Glutamatergic neuron (in vitro differentiated cells): ENCODE measurements around the gene CHRDL1. TPM values are rescaled to one million over a fixed set of nuclear protein-coding genes. Genes with fewer than 3 reads are reported as not detected.

ENCODE experiments used
- DNase-seq: peaks from one replicate; pipeline ENCODE4 v3.0.0; 2022
- H3K27ac Mint-ChIP-seq: one replicate; pipeline ENCODE4 v1.8.0; 2020; ENCODE audit warnings: mild to moderate bottlenecking, mixed read lengths, inconsistent platforms; ENCODE audit not compliant: unreplicated experiment
- H3K27me3 Mint-ChIP-seq: one replicate; pipeline ENCODE4 v1.8.0; 2020; ENCODE audit warnings: mild to moderate bottlenecking, moderate library complexity, mixed read lengths, inconsistent platforms; ENCODE audit not compliant: unreplicated experiment
- H3K36me3 Mint-ChIP-seq: one replicate; pipeline ENCODE4 v1.8.0; 2020; ENCODE audit warnings: mild to moderate bottlenecking, mixed read lengths, inconsistent platforms; ENCODE audit not compliant: unreplicated experiment
- H3K4me1 Mint-ChIP-seq: one replicate; pipeline ENCODE4 v1.8.0; 2020; ENCODE audit warnings: mild to moderate bottlenecking, low read depth, mixed read lengths, inconsistent platforms; ENCODE audit not compliant: unreplicated experiment
- H3K4me3 Mint-ChIP-seq: one replicate; pipeline ENCODE4 v1.8.0; 2020; ENCODE audit warnings: mild to moderate bottlenecking, mixed read lengths, inconsistent platforms; ENCODE audit not compliant: unreplicated experiment
- H3K9me3 Mint-ChIP-seq: one replicate; pipeline ENCODE4 v1.8.0; 2020; ENCODE audit warnings: mild to moderate bottlenecking, moderate library complexity, mixed read lengths, inconsistent platforms; ENCODE audit not compliant: unreplicated experiment
- total RNA-seq: library from RNA; stranded (reverse); fragmentation: NEBNext Ultra II Directional; extraction: Animal tissue kit (Norgen Biotek cat#: 25700); gene quantifications from one replicate; pipeline ENCODE4 v1.2.1, GENCODE V29; 2021; ENCODE audit not compliant: unreplicated experiment
- TF ChIP-seq, protein P1 (sequence below): fragments of 200-600 bp; sonication (generic); IDR thresholded peaks from one replicate; pipeline ENCODE4 v1.5.0; 2021; ENCODE audit not compliant: partially characterized antibody, unreplicated experiment

Gene CHRDL1
- total RNA-seq, 1 donor from 2014 or later: 38.2 TPM

DNA sequence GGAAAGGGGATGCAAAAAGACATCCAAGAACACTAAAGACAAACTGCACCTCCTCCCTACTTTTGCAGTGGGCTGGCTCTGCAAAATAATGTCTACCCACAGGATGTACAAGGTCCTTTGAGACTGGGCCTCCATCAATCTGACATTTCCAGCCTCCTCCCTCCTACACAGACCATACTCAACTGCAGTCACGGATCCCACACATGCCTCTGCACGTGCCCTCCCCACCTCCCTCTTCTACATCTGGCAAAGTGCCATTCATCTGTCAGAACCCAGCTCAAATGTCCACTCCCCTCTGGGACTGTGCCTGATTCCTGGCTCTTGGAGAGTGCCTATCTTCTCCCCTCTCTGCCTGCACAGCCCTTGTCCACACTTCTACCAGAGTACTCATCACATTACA, 50.3 kb downstream of the CHRDL1 start:
- H3K27ac Mint-ChIP-seq: peak overlapping the region; percentile 48
- no peak for DNase-seq
- H3K4me1 Mint-ChIP-seq: peaks cover 26% of the 10 kb centered on the region
- peaks cover 3% of the 10 kb centered on the region for H3K27me3 Mint-ChIP-seq
- peaks cover 2% of the 10 kb centered on the region for H3K9me3 Mint-ChIP-seq
- no peak overlapping the region for H3K4me3 Mint-ChIP-seq
- no peaks in the 10 kb centered on the region for H3K36me3 Mint-ChIP-seq
- TF ChIP-seq, protein P1, sequence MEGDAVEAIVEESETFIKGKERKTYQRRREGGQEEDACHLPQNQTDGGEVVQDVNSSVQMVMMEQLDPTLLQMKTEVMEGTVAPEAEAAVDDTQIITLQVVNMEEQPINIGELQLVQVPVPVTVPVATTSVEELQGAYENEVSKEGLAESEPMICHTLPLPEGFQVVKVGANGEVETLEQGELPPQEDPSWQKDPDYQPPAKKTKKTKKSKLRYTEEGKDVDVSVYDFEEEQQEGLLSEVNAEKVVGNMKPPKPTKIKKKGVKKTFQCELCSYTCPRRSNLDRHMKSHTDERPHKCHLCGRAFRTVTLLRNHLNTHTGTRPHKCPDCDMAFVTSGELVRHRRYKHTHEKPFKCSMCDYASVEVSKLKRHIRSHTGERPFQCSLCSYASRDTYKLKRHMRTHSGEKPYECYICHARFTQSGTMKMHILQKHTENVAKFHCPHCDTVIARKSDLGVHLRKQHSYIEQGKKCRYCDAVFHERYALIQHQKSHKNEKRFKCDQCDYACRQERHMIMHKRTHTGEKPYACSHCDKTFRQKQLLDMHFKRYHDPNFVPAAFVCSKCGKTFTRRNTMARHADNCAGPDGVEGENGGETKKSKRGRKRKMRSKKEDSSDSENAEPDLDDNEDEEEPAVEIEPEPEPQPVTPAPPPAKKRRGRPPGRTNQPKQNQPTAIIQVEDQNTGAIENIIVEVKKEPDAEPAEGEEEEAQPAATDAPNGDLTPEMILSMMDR: no peak

DNA sequence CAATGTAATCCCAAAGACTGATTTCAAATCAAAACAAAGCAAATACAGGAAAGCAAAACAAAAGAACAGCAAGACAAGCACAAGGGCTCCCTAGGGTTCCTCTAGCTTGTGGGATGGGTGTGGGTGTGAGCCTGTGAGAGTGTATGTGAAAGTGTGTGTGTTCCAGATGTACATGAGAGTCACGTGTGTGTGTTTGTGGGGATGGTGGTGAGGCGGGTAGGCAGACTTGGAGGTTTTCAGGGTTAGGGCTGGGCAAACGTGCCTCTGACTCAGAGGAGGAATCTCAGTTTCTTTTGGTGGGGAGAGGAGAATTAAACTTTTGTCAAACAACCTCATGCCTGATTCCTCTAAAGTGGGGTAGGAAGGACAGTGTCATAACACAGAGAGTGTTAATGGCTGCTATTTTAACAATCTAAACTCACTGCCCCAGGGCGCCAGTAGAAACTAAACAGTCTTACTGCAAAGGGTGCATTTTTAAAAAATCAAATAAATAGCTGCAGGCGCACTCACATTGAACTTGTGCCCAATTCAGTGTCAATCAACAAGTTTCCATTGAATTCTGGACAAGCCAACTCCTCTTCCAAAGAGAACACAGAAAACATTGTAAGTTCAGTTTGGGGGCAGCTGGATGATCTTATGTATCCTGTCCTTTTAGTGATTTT, 51.8 kb downstream of the CHRDL1 start:
- Mint-ChIP-seq H3K27me3 (peaks cover 3% of the 10 kb centered on the region), H3K4me3 (no peak overlapping the region), H3K36me3 (no peaks in the 10 kb centered on the region), H3K27ac (peak overlapping the region; percentile 78), H3K4me1 (peaks cover 25% of the 10 kb centered on the region), H3K9me3 (peaks cover 2% of the 10 kb centered on the region)
- TF ChIP-seq, protein P1: no peak
- no peak for DNase-seq

DNA sequence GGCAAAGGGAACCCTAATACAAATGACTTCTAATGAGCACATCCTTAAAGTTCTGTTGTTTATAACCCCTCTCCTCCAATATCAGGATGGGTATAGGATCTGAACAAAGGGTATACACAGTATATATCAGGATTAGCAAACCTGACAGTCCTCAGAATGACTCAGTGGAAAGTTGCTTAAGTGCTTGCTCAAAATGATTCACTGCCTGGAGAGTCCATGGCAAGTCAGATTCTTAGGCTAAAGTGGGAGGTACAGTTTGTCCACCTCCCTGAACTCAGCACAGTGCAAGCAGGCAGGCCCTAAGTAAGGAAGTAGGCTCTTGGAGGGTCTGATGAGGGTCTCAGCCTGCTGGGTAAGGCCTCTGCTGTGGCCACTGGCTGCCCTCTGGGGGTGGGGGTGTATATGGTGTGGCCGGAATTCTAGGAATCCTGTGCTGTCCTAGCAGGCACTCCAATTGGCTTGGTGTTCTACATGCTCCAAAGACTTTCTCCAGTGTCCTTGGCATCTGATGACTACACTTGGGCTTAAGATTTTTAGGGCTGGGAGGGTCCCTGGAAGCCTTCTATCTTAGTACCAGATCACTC, 54.3 kb downstream of the CHRDL1 start:
- no peaks in the 10 kb centered on the region for H3K36me3 Mint-ChIP-seq
- H3K9me3 Mint-ChIP-seq: no peaks in the 10 kb centered on the region
- H3K27me3 Mint-ChIP-seq: no peaks in the 10 kb centered on the region
- no peak for DNase-seq
- H3K4me1 Mint-ChIP-seq: peaks cover 25% of the 10 kb centered on the region
- TF ChIP-seq, protein P1: no peak
- no peak overlapping the region for H3K4me3 Mint-ChIP-seq
- H3K27ac Mint-ChIP-seq: no peak overlapping the region

DNA sequence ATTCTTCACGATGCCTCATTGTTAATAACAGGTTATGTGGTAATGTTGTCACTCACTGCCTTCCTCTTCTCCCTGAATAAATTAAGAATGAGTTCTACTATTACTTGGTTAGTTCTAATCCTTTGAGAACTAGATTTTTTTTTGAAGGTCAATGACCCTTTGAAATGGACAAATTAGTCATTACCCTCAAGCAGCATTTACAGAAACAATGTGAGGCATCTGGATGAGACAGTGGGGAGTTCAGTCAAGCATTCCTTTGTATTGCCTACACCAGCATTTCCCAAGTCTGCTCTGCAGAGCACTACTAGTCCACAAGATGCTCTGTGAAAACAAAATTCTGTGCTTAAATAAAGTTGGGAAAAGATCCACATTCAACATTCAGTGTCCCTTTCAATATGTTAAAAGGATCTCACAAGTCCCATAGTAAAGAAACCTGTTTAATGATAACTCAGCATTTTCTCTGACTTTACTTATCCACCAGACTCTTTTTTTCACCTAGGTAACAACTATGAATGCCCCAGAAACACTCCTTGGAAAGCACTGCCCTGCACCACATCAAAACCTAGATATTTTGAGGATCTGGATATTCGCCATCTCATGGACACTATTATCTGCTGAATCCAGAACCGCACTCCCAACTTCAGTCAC, 60.6 kb downstream of the CHRDL1 start:
- TF ChIP-seq, protein P1: no peak
- no peak for DNase-seq
- H3K4me1 Mint-ChIP-seq: peaks cover 36% of the 10 kb centered on the region
- no peaks in the 10 kb centered on the region for H3K36me3 Mint-ChIP-seq
- peaks cover 9% of the 10 kb centered on the region for H3K9me3 Mint-ChIP-seq
- H3K27me3 Mint-ChIP-seq: peaks cover 2% of the 10 kb centered on the region
- H3K4me3 Mint-ChIP-seq: peak overlapping the region; percentile 58
- H3K27ac Mint-ChIP-seq: no peak overlapping the region

DNA sequence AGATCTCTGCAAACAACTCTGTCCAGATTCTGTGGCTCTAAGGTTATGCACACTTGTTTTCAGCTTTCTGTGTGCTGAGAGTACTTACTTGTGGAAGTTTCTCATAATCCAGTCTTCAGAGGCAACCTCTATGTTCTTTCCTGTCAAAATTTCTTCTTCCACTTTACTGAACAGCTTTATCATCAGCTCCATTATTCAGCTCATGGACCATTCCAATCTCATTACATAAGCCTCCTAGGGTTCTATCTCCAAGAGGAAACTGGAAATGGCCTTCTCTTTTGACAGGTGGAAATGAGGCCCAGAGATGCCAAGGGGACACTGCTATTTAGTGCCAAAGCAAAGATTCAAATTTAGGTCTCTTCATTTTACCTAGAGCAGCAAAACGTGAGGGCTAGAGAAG, 61.3 kb downstream of the CHRDL1 start:
- Mint-ChIP-seq H3K36me3 (no peaks in the 10 kb centered on the region), H3K4me3 (no peak overlapping the region), H3K27ac (no peak overlapping the region), H3K4me1 (peaks cover 37% of the 10 kb centered on the region), H3K9me3 (peaks cover 9% of the 10 kb centered on the region), H3K27me3 (peaks cover 2% of the 10 kb centered on the region)
- no peak for DNase-seq
- TF ChIP-seq, protein P1: no peak
